Neuronal stem cell (in vitro differentiated cells): Measurements from ENCODE around the gene CD44.

Experiments
- DNase-seq: peaks from one replicate; pipeline ENCODE4 v3.0.0-alpha.2; 2013; ENCODE audit warnings: low spot score
- H2AFZ ChIP-seq: one replicate; pipeline ENCODE4 v1.6.1; 2013; ENCODE audit warnings: mild to moderate bottlenecking, low read length, inconsistent platforms
- H2AK5ac ChIP-seq: 2 replicates; pipeline ENCODE4 v1.6.1; 2013; ENCODE audit warnings: low read depth, mild to moderate bottlenecking, inconsistent platforms, low read length, moderate library complexity, mixed read lengths
- H2BK120ac ChIP-seq: 2 replicates; pipeline ENCODE4 v1.6.1; 2013; ENCODE audit warnings: low read depth, mild to moderate bottlenecking, inconsistent platforms, low read length, moderate library complexity, mixed read lengths
- H2BK12ac ChIP-seq: one replicate; pipeline ENCODE4 v1.6.1; 2013; ENCODE audit warnings: low read length, inconsistent platforms
- H2BK15ac ChIP-seq: 2 replicates; pipeline ENCODE4 v1.6.1; 2013; ENCODE audit warnings: mild to moderate bottlenecking, low read length, inconsistent platforms, mixed read lengths
- H2BK5ac ChIP-seq: one replicate; pipeline ENCODE4 v1.6.1; 2013; ENCODE audit warnings: inconsistent platforms, mild to moderate bottlenecking, low read length, moderate library complexity
- H3K14ac ChIP-seq: one replicate; pipeline ENCODE4 v1.6.1; 2013; ENCODE audit warnings: low read length, inconsistent platforms
- H3K18ac ChIP-seq: 2 replicates; pipeline ENCODE4 v1.6.1; 2013; ENCODE audit warnings: low read length, inconsistent platforms
- H3K23ac ChIP-seq: 2 replicates; pipeline ENCODE4 v1.6.1; 2013; ENCODE audit warnings: low read depth, mild to moderate bottlenecking, mixed read lengths, low read length, inconsistent platforms; ENCODE audit not compliant: poor library complexity
- H3K27ac ChIP-seq: replicated peaks from 3 replicates; pipeline ENCODE4 v1.5.1; 2013; ENCODE audit warnings: low read length, inconsistent platforms
- H3K27me3 ChIP-seq, 3 experiments: 2 replicates each; pipeline ENCODE4 v1.6.1; 2013; ENCODE audit warnings: low read length in 3 of 3, mild to moderate bottlenecking in 2 of 3, inconsistent platforms in 1 of 3, low read depth in 1 of 3, mixed read lengths in 1 of 3, moderate library complexity in 1 of 3; ENCODE audit not compliant: control insufficient read depth in 3 of 3, insufficient read depth in 3 of 3
- H3K36me3 ChIP-seq, 2 donors: replicated peaks in 1 of 2; 2 replicates each; pipeline ENCODE4 v1.6.1; 2013; ENCODE audit warnings: low read length in 2 of 2; ENCODE audit not compliant: control insufficient read depth in 2 of 2, insufficient read depth in 2 of 2
- H3K4ac ChIP-seq: 2 replicates; pipeline ENCODE4 v1.6.1; 2013; ENCODE audit warnings: inconsistent platforms, mild to moderate bottlenecking, low read length, moderate library complexity
- H3K4me1 ChIP-seq, 2 donors: 1 replicate in 1 of 2; 2 replicates in 1 of 2; pipeline ENCODE4 v1.6.1; 2013; ENCODE audit warnings: low read length in 2 of 2, low read depth in 1 of 2; ENCODE audit not compliant: control insufficient read depth in 2 of 2, insufficient read depth in 1 of 2
- H3K4me2 ChIP-seq: one replicate; pipeline ENCODE4 v1.6.1; 2013; ENCODE audit warnings: mild to moderate bottlenecking, low read length, inconsistent platforms; ENCODE audit not compliant: insufficient read depth, poor library complexity, severe bottlenecking
- H3K4me3 ChIP-seq, 2 donors: 2 replicates each; pipeline ENCODE4 v1.5.1; 2013; ENCODE audit warnings: low read length in 2 of 2, mild to moderate bottlenecking in 2 of 2, inconsistent platforms in 1 of 2, moderate library complexity in 1 of 2
- H3K79me1 ChIP-seq: one replicate; pipeline ENCODE4 v1.6.1; 2013; ENCODE audit warnings: low read depth, mild to moderate bottlenecking, inconsistent platforms, low read length, moderate library complexity
- H3K9ac ChIP-seq: one replicate; pipeline ENCODE4 v1.6.1; 2013; ENCODE audit warnings: mild to moderate bottlenecking, low read depth, low read length, inconsistent platforms; ENCODE audit not compliant: poor library complexity
- H3K9me3 ChIP-seq, 2 donors: replicated peaks in 1 of 2; 2 replicates each; pipeline versions ENCODE3 to v1.6.1; 2013; ENCODE audit warnings: low read length in 2 of 2, mild to moderate bottlenecking in 2 of 2, inconsistent platforms in 1 of 2, low read depth in 1 of 2, mixed read lengths in 1 of 2, moderate library complexity in 1 of 2; ENCODE audit not compliant: control insufficient read depth in 2 of 2, insufficient read depth in 1 of 2
- H4K8ac ChIP-seq: one replicate; pipeline ENCODE4 v1.6.1; 2013; ENCODE audit warnings: low read depth, mild to moderate bottlenecking, inconsistent platforms, low read length, moderate library complexity
- H4K91ac ChIP-seq: one replicate; pipeline ENCODE4 v1.6.1; 2013; ENCODE audit warnings: low read length, low read depth, mild to moderate bottlenecking, inconsistent platforms; ENCODE audit not compliant: poor library complexity
- WGBS, 2 donors: extraction: QIAGEN DNeasy Blood & Tissue Kit; methylation state at CpG; one replicate each; pipeline ENCODE4 v1.1.7; 2013; ENCODE audit warnings: missing lambda C conversion rate in 2 of 2, mixed read lengths in 1 of 2; ENCODE audit not compliant: insufficient read length in 2 of 2, insufficient replicate concordance in 1 of 2; ENCODE audit errors: extremely low coverage in 2 of 2; 5-methylcytosine and 5-hydroxymethylcytosine counted together

CD44 gene

GRCh38 chr11:35256296-35256695 lies 117.3 kb downstream of the CD44 start:
- Histone ChIP-seq H3K27ac (no peak overlapping the region), H3K4me3 (no peak overlapping the region), H2AK5ac (no peak overlapping the region), H3K4ac (no peak overlapping the region), H2BK12ac (no peak overlapping the region), H2BK5ac (no peak overlapping the region), H3K23ac (no peak overlapping the region), H3K27me3 (no peaks in the 10 kb centered on the region), H2AFZ (no peak overlapping the region), H3K4me1 (no peaks in the 10 kb centered on the region), H3K36me3 (no peaks in the 10 kb centered on the region), H4K8ac (no peak overlapping the region), H3K9me3 (no peaks in the 10 kb centered on the region), H2BK120ac (no peak overlapping the region), H3K9ac (no peak overlapping the region), H3K4me2 (no peak overlapping the region), H3K14ac (no peak overlapping the region), H3K79me1 (no peaks in the 10 kb centered on the region), H3K18ac (no peak overlapping the region), H2BK15ac (no peak overlapping the region), H4K91ac (no peak overlapping the region)
- no peak for DNase-seq

DNA sequence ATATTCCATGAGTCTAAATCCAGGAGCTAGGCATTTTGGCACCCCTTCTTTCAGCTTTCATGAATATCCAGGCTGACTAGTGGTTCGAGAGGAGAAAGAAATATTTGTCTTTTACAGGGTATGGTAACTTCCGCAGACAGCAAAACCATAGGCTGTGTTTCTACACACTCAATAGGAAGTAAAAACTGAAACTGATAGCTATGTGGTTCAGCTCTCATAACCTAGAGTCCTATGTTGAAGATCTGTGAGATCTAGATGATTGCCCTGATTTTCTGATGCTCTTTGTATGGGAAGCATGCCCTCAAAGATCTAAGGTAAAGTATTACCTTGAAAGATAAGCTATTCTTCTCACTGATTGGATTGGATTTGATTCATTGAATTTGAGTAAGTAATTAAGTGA lies 118.3 kb downstream of the CD44 start:
- no peaks in the 10 kb centered on the region for H3K4me1 ChIP-seq
- no peak overlapping the region for H2AK5ac ChIP-seq
- H3K4ac ChIP-seq: no peak overlapping the region
- no peak for DNase-seq
- no peak overlapping the region for H3K27ac ChIP-seq
- no peak overlapping the region for H3K18ac ChIP-seq
- H4K91ac ChIP-seq: no peak overlapping the region
- no peak overlapping the region for H3K9ac ChIP-seq
- no peak overlapping the region for H2BK5ac ChIP-seq
- no peak overlapping the region for H3K4me3 ChIP-seq
- H3K36me3 ChIP-seq: no peaks in the 10 kb centered on the region
- H3K27me3 ChIP-seq: no peaks in the 10 kb centered on the region
- H3K23ac ChIP-seq: no peak overlapping the region
- H3K79me1 ChIP-seq: no peaks in the 10 kb centered on the region
- H2BK120ac ChIP-seq: no peak overlapping the region
- H2BK12ac ChIP-seq: no peak overlapping the region
- no peak overlapping the region for H3K14ac ChIP-seq
- WGBS, 2 donors: no CpG with 5 or more reads among the region's 2 CpGs
- no peak overlapping the region for H3K4me2 ChIP-seq
- no peak overlapping the region for H2BK15ac ChIP-seq
- no peak overlapping the region for H4K8ac ChIP-seq
- no peak overlapping the region for H2AFZ ChIP-seq
- no peaks in the 10 kb centered on the region for H3K9me3 ChIP-seq

DNA sequence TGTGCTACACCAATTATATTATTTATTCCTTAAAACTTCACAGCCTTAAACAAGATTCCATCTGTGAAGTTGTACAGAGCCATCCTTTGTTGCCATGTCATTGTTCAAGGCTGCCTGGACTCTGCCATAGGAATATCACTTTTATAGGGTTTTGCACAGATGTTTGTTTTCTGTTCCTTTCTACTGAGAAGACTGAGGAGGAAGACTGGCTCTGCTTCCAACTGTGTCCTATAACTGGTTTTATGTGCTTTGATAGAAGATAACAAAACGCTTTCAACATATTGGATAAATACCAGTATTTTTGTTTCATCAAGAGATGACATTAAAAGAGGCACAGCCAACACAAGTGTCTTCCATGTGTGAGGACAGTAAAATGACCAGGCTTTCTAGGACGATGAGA lies 120.6 kb downstream of the CD44 start:
- Histone ChIP-seq H3K14ac (no peak overlapping the region), H4K91ac (no peak overlapping the region), H3K9me3 (no peaks in the 10 kb centered on the region), H3K4ac (no peak overlapping the region), H2BK15ac (no peak overlapping the region), H2BK12ac (no peak overlapping the region), H2BK120ac (no peak overlapping the region), H3K4me1 (no peaks in the 10 kb centered on the region), H3K27ac (no peak overlapping the region), H2AK5ac (no peak overlapping the region), H3K4me2 (no peak overlapping the region), H3K4me3 (no peak overlapping the region), H3K9ac (no peak overlapping the region), H3K79me1 (no peaks in the 10 kb centered on the region), H2AFZ (no peak overlapping the region), H3K23ac (no peak overlapping the region), H3K18ac (no peak overlapping the region), H3K27me3 (no peaks in the 10 kb centered on the region), H3K36me3 (no peaks in the 10 kb centered on the region), H2BK5ac (no peak overlapping the region), H4K8ac (no peak overlapping the region)
- WGBS, 2 donors: no CpG with 5 or more reads among the region's 2 CpGs
- DNase-seq: no peak

- Histone ChIP-seq H2BK120ac (no peak overlapping the region), H3K27ac (no peak overlapping the region), H3K36me3 (no peaks in the 10 kb centered on the region), H3K27me3 (no peaks in the 10 kb centered on the region), H3K4me3 (no peak overlapping the region), H3K4ac (no peak overlapping the region), H4K8ac (no peak overlapping the region), H3K18ac (no peak overlapping the region), H3K23ac (no peak overlapping the region), H3K4me2 (no peak overlapping the region), H3K14ac (no peak overlapping the region), H2AFZ (no peak overlapping the region), H4K91ac (no peak overlapping the region), H3K4me1 (no peaks in the 10 kb centered on the region), H2BK12ac (no peak overlapping the region), H3K79me1 (no peaks in the 10 kb centered on the region), H2AK5ac (no peak overlapping the region), H2BK15ac (no peak overlapping the region), H3K9me3 (no peaks in the 10 kb centered on the region), H3K9ac (no peak overlapping the region), H2BK5ac (no peak overlapping the region)
- WGBS, 2 donors: no CpG with 5 or more reads among the region's 10 CpGs
- DNase-seq: no peak
Measured at GRCh38 chr11:35260342-35260985, 121.5 kb downstream of the CD44 start.
